ENCODE data around the gene SYCN.

SYCN gene

DNA sequence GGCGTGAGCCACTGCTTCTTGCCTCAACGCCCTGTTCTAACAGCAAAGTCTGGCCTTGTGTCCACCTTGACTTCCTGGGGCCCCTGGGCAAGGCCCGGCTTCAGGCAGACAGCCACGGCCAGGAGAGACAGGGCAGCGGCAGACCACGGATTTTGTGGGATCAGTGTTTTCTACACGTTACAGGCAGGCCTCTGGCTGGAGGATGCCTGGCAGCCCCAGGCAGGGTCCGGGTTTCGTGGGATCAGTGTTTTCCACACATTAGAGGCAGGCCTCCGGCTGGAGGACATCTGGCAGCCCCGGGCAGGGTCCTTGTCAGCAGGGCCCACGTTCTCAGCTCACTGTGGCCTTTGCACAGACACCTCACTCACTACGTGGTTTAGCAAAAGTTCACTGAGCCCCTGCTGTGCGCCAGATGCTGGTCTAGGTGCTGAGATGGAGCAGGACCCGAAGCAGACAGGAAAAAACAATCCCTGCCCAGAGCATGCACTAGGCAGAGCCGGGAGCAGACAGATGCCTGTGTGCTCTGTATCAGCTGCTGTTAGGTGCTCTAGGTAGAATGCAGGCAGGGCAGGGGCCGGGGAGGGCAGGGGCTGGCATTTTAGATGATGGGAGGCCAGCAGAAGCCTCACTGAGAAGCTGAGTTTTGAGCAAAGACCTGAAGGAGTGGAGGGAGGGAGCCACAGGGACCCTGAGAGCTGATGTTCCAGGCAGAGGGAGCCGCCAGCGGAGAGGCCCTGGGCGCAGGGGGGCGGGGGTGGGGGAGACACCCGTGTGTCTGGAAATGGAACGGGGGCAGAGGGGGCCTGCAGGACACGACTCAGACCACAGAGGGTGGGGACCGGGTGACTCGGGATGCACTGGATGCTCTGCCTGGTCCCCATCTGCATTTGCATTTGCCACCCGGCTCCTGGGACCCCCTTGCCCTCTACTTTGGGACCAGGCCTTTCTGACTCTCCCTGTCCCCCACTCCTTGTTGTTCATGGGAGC lies 32.3 kb downstream of the SYCN start:
- no peak for DNase-seq (ENCODE audit: low spot score)

DNA sequence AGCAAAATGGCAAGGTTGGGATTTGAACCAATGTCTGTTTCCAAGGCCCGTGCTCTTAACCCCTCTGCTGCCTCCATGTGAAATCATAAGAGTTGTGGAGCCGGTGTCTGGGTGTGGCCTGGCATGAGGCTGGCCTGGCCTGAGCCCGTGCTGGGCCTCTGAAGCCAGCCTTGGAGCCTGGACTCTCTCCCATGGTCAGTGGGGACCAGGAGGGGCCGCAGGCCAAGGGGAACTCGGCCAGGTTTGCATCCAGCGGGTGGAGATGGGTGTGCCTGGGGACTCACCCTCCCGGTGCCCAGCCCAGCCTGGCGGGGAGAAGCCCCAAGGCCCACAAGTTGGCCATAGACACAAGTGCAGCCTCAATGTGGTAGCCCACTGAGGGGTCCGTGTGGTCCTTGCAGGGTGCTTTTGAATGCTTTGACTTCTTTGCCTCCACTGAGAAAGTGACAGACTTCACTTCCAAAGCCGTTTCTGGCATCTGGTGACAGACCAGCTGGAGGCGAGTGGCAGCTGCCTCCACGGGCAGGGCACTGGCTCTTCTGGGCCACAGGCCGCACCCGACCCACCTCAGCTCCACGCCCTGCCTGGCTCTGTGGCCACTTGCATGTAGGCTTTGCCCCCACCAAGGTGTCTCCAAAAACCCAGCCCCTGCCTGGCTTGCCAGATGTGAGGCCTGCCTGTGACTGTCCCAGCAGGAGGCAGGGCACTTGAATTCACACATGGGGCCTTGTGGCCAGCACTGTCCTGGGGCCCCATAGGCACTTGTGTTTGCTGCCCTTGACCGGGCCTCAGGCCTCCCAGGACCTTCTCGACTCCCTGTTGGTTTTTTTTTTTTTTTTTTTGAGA lies 33.5 kb downstream of the SYCN start:
- DNase-seq (ENCODE audit: low spot score) = no peak

DNA sequence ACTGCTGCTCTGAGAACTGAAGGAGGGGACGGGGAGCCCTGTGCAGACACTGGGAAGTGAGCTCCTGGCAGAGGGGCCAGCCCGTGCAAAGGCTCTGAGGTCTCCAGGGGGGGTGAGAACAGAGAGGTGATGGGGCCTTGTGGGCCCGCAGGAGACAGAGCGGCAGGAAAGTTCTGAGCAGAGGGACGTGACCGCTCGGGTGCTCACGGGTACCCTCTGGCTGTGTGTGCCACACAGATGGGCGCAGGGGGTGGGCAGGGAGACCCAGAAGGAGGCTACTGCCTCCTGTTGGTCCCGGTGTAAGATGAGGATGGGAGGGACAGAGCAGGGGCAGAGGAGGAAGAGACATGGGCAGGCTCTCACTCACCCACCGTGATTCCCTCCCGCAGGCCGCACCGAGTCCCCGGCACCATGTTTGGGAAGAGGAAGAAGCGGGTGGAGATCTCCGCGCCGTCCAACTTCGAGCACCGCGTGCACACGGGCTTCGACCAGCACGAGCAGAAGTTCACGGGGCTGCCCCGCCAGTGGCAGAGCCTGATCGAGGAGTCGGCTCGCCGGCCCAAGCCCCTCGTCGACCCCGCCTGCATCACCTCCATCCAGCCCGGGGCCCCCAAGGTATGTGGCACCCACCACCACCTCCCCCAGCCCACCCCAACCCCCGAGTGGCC lies 34.8 kb downstream of the SYCN start:
- DNase-seq (ENCODE audit: low spot score) = no peak

DNA sequence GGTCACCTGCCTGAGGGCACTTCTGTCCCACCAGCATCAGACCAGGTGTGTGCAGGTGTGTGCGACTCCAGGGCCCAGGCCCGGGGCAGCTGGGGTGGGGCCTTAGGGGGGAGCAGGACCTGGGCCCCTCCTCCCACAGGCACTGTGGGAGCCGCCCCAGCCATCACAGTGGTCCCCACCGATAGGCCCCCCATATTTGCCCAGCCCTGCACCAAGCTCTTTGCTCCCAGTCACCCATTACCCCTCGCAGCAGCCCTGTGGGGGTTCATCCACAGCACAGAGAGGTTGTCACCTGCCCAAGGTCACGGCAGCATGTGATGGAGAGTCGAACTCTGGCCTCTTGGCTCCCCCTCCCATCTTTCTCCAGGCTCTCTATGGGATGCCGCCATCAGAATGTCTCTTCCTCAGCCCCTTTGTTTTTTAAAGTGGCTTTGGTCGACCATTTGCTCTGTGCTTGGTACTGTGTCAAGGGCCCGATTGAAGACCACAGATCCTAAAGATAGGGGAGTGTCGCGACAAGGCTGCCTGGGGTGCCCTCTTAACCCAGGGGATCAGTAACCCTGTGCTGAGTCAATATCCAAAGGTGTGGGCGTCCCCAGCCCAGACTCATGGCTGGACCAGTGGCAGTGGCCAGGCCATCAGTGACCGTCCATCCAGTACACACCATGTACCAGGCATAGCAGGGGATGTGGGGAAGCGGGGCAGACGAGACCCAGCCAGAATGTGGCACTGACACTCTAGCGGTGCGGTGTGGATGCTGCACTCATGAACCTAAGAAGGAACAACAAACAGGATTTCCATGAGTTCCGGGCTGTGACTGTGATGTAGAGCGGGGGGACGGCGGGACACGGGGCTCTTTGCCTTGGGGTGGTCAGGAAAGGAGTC lies 35.6 kb downstream of the SYCN start:
- DNase-seq (ENCODE audit: low spot score) = no peak

DNA sequence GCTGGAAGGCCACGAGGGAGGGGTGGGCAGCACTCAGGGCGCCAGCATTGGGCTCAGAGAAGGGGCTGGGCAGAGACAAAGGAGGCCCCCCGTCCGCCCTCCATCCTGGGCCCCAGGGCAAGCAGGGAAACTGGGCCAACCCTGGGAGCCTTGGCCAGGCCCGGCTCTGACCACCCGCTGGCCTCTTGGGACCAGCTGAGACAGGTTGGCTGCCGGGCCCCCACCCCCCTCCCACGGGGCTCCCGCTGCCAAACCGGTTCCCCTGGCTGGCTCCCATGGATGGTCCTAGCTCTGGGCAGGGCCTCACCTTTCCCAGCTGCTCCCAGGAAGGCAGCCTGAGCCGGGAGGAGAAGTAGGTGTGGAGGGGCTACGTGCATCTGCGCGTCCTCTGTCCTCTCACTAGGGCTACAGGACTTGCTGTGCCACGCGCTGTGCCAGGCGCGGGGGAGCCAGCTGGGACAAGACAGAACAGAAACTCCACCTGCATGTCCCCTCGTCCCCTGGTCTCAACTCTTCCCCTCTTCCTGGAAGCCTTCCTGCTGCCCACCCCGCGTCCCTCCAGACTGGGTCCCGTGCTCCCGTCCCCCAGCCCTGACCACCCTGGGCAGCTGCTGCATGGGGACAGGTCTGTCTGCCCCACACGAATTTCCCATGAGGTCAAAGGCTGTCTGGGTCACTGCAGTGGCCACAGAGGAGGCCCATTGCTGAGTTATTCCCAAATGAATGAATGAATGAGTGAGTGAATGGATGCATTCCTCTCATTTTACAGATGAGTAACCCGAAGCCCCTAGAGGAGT lies 36.4 kb downstream of the SYCN start:
- DNase-seq (ENCODE audit: low spot score) = no peak

DNA sequence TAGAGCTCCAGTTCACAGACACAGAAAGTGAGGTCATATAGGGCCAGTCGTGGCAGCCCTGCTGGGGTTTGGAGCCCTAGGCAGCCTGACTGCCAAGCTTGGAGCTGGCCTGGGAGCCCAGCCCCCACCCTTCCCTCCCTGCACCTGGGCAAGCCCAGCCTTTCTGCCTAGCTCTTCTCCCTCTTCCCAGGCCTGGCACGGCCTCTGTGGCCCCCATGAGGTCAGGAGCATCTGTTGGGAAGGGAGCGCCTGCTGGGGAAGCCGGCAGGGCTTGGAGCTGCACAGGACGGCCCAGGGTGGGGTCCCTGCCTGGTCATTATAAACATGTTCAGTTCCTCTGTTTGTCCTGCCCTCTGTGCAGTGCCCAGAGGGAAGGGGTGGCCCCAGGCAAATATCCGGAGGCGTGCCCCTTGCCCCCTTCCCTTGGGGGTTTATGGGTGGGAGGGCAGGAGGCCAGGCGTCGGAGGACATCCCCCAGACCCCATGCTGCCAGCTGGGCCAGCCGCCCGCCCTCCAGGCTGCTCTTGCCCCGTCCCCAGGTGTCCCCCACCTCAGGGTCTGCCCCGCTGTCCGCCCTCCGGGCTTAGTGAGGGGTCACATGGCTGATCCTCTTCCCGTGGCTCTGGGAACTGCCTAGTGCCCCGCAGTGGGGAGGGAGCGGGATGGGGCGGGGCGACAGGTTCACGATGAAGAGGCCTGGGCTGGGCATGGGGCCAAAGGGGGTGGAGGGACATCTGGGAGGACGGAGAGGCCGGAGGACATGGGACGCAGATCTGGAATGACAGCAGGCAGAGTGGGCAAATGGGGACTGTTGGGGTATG lies 37.3 kb downstream of the SYCN start:
- DNase-seq (ENCODE audit: low spot score) = no peak

DNA sequence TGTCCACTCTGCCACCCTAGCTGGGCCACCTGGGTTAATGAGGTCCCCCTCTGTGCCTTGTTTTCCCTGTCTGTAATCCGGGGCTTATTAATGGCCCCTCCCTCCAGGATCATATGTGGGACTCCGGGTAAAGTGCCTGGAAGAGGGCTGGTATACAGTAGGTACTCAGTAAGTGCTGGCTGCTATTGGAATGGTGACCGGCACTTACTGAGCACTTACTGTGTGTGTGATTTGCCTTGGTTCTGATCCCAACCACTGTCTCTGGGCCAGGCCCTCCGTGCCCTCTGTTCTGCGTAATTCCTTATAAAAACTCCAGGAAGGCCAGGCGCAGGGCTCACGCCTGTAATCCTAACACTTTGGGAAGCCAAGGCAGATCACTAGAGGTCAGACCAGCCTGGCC lies 38.2 kb downstream of the SYCN start:
- no peak for DNase-seq (ENCODE audit: low spot score)

DNA sequence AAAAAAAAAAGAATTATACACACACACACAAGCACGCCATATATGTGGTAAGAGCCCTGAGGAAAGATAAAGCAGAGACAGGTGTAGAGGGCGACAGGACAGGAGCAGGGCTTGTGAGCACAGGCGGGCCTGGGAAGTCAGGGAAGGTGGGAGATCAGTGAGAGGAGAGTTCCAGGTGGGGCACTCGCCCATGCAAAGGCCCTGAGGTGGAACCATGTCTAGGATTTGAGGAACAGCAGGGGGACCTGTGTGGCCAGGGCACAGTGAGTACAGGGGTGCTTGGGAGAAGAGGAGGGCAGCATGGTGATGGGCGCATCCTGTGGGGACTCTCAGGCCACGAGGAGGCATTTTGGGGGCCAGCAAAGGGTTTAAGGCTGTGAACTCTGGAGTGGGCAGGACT lies 39.8 kb downstream of the SYCN start:
- DNase-seq (ENCODE audit: low spot score) = no peak

DNA sequence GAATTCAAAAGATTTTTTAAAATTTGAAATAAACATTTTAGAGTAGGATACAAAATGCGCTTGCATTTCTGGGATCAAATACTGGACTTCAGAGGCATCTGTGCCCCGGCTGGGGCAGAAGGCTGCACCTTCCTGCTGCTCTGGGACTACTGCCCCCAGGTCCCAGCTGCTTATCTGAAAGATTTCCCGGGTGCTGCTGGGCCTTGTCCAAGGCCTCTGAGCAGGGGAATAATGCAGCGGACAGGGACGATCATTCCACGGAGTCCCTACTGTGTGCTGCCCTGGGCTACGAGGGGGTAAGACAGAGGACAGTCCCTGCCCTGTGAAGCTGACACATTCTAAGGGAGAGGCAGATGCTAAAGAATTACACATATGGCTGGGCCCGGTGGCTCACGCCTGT lies 40.4 kb downstream of the SYCN start:
- DNase-seq (ENCODE audit: low spot score) = no peak

DNA sequence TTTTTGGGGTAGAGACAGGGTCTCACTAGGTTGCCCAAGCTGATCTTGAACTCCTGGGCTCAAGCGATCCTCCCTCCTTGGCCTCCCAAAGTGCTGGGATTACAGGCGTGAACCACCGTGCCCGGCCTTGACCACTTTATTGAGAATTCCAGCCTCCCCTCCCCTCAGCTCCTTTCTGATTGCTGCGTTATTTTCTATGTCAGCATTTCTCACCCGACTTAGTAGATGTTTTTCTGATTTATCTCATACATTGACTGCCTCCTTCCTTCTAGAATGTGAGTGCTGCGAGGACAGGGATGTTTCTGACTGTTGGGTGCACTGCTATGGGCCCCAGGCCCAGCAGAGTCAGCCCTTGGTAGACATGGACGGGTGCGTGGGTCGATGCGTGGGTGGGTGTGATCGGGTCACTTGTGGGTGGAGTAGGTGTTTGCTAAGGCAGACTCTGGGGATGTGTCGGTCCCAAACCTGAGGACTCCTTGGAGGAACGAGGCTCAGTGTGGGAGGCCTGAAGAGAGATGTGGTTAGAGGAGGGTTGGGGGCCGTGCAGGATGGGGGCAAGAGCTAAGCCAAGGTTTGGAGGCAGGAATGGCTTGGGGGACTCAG lies 41.5 kb downstream of the SYCN start:
- no peak for DNase-seq (ENCODE audit: low spot score)

DNA sequence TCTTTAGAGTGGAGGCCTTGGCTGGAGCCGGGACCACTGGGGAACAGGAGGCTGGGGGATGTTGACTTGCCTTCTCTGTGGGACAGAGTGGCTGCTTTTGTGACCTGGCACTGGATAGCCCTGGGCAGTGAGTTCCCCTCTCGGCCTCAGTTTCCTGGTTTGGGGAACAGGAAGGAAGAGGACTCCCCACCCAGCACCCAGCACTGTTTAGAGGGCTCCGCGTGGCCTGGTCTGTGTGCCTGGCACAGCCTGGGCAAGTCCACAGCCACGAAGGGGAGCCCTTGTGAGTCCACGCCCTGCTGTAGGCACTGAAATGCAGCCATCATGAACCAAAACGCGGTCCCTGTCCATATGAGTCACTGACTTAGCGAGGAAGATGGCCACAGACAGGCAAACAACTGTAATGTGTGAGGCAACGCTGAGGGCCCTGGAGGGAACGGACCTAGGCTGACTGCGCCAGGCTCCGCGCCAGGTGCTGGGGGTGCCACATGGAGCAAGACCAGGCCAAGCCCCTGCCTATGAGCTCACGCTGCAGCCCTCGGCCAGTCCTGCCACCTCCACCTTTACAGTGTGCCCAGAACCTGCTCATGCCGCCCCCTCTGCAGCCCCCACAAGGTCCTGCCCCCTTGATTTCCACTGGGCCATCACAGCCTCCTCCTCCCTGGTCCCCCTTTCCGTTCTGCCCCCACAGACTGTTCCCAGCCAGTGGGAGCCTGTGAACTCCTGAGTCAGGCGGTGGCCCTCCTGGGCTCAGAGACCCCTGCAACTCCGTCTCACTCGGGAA lies 43.0 kb downstream of the SYCN start:
- no peak for DNase-seq (ENCODE audit: low spot score)

DNA sequence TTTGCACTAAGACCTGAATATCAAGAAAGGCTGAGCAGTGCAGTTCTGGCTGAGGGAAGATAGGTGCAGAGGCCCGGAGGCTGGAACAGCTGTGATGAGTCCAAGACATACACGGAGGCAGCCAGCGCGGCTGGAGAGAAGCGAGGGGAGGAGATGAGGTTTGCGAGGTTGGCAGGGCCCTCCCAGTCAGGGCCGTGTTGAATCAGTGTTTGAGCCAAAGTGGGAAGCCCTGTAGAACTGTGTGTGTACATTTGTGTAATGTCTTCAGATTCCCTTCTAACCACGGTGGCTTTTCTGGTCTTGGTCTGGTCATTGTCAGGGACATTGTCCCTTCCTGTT lies 43.6 kb downstream of the SYCN start:
- DNase-seq (ENCODE audit: low spot score) = no peak

DNA sequence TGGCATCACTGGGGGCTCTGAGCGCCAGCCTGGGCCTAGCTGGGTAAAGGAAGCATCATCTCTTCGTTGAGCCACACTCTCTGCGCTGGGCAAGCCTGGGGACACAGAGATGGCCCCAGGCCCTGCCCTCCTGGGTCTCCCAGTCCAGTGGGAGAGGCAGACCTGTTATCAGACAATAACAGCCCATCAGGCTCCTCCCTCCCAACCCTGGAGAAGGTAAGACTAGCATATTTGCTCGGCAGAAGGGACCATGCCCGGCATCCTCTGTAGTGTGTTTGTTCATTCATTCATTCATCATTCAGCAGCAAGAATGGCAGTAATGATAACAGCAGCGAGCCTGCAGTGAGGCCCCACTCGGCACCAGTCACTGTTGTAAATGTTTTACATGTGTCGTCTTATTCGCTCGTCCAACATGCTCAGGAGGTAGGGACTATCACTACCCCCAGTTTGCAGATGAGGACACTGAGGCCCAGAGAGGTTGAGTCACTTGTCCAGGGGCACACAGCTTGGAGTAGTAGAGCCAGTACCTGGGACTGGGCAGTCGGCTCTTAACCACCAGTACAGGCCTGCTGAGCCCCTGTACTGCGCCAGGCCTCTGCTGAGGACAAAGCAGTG lies 45.3 kb downstream of the SYCN start:
- no peak for DNase-seq (ENCODE audit: low spot score)

DNA sequence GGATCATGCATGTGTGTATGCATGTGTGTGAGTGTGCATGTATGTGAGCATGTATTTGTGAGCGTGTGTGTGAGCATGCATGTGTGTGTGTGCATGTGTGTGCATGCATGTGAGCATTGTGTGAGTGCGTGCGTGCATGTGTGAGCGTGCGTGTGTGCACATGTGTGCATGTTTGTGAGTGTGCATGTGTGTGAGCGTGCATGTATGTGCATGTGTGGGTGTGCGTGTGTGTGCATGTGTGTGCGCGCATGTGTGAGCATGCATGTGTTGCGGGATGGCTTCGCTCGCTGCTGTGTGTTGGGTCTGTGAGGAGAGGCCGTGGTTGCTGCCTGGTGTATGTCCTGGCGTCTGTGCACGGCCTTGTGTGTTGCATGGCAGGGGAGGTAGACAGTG lies 46.1 kb downstream of the SYCN start:
- no peak for DNase-seq (ENCODE audit: low spot score)

DNA sequence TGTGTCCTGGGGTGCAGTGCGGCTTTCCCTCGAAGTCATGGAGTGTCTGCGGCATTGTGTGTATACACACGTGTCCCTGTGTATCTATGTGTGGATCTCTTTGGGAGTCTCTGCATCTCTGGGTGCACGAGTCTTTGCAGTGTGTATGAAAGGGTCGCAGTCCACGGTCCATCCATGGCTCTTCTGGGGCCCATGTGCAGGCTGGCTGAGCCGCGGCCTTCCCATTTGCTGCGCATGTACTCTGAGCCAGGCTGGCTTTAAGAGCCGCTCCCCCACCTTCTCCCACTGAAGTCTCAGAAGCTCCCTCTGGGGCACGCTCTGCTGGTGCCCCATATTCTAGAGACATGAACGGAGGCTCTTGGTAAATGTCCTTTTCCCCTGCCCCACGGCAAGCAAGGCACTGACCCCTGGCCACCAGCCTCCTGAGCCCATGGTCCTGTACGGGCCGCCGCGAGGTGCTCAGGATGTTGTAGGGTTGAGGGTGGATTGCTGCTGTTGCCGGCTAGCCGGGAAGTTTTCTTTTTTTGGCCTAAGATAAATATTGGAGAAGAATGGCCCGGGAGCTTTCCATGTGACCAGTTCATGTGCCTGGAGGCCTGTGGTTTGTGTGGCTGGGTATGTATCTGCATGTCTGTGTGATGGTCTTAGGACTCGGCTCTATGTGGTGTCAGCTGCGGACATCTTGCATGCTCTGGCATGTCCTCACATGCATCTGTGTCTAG lies 46.6 kb downstream of the SYCN start:
- DNase-seq (ENCODE audit: low spot score) = no peak

DNA sequence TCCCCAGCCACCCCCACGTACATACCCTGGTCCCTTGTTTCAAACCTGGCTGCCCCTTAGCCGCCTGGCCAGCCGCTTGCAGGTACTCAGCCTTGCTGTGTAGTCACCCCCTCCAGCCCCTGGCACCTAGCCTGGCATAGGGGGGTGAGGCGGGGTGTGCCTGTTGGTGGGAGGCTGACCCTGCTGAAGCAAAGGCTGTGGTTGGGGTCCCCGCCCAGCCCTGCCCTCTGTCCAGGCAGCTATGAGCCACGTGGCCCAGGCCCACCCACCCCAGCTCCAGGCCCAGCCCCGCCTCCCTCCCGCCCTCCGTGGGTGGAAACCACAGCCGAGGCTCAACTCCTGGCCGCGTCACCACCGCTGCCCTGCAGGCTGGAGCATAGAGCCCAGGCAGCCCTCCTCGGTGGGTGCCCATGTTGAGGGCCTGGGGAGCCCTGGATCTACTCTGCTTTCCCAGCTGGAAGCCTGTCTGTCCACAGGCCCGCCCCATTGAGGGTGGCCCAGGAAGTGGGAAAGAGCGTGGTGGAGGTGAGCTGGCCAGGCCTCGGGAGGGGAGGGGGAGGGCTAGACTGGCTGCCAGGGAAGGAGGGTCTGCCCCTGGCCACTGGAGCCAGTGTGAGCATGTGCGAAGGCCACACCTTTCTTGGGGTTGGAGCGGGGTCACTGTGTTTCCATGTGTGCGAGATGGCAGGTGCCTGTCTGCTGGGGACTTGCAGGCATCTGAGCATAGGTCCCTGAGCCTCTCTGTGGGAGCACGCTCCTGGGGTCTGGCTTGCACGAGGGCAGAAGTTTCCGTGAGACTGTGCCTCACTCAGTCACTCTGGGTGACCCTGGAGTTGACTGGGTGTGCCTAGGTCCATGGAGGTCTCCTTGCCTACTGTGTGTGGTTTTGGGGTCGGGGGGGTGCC lies 47.5 kb downstream of the SYCN start:
- DNase-seq (ENCODE audit: low spot score) = no peak
